Amniotic stem cell (primary cell): ENCODE data around the gene SCN9A.
A peak's percentile ranks its signal among the peaks of the same experiment; 100 is the strongest.
"Not testable (repeated sequence)": the region's sequence is repeated elsewhere in the genome, so short reads cannot be mapped to it uniquely, and the experiment has no call there.

ENCODE experiments used
- DNase-seq: peaks from one replicate; lab custom pipeline; 2025; lab: John Stamatoyannopoulos, UW

The SCN9A gene

DNA sequence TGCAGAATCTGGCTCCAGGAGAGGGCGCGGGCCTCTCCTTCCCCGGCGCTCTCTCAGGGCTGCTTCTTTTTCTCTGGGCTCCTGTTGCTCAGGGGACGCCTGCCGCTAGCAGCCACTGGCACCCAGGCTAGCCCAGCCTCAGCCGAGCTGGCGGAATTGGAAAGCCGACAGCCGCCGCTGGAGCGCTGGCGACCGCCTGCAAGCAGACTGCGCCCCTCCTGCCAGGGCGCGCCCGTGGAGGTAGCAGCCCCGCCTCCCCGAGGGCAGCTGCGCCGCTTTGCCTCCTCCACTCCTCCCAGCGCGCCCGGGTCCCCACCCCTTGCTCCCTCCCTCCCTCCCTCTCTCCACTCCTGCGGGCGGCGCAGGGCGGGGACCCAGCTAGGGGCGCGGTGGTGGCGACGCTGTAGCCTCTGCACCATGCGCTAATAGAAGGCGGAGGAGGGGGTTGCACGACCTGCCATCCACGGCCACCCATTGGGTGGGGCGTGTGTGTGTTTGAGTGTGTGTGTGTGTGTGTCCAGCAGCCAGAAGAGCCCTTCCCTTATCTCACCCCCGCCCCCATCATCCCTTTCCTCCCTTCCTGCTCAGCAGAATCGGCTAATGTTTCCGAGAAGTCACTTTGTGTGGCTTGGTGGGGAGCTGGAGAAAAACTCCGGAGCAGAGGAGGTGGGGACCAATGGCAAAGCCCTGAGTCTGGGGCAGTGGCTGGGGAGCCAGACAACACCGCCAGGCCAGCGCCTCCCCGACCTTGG lies at the start of gene SCN9A:
Gene SCN9A (minus strand): TSS at position 209 of the 752 bp plus-strand sequence. CDS start 64,188 bp downstream, outside the sequence.
- peak; percentile 64 for DNase-seq

- DNase-seq, result no peak
Observed at GRCh38 chr2:166424841-166425240, 49.1 kb upstream of the SCN9A start.

- DNase-seq, result no peak
Observed at GRCh38 chr2:166419616-166419934, 43.8 kb upstream of the SCN9A start.

DNA sequence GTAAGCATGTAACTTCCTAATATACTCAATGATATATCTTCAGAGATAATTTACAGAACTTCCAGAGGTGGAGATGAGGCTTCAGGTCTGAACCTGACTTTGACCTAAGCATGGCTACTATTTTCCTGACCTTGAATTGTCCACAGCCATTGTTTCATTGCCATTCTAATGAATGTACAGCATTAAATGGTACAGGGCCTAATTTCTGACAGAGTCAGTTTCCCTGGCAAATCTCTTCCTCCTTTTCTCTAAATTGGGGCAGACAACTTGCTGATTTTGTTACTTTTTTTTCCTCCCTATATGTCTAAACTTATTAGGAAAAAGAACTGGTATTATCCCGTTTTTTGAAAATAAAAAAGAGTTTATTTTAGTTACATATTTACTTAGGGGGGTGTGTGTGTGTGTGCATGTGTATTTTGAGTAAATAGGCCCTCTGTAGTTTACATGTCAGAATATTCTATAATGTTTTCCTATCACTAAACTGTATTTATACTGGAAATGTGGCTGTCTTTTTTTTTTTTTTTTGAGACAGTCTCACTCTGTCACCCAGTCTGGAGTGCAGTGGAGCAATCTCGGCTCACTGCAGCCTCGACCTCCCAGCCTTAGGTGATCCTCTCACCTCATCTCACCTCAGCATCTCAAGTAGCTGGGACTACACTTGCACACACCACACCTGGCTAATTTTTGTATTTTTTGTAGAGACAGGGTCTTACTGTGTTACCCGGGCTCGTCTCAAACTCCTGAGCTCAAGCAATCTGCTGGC lies 43.3 kb upstream of the SCN9A start:
- no peak for DNase-seq

- DNase-seq, result no peak
Observed at GRCh38 chr2:166417669-166418068, 41.9 kb upstream of the SCN9A start.

DNA sequence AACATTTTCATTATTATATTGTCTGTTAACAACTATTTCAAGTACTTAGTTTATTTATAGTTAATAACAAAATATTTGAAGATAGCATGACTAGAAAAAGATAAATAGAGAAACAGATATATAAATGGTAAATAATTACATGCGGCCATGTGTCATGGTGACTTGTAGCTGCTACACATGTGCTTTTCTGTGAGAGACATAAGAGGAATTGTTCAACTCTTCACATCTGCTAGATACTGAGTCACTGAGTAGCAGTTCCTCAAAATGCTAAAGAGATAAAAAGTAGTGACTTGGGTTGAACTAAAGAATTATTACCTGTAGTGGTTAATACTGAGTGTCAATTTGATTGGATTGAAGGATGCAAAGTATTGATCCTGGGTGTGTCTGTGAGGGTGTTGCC lies 37.5 kb upstream of the SCN9A start:
- no peak for DNase-seq

- peak; percentile 43 for DNase-seq
Observed at GRCh38 chr2:166411473-166412230, 35.9 kb upstream of the SCN9A start.

GRCh38 chr2:166410828-166411472 lies 35.2 kb upstream of the SCN9A start:
- DNase-seq, result peak; percentile 56

DNA sequence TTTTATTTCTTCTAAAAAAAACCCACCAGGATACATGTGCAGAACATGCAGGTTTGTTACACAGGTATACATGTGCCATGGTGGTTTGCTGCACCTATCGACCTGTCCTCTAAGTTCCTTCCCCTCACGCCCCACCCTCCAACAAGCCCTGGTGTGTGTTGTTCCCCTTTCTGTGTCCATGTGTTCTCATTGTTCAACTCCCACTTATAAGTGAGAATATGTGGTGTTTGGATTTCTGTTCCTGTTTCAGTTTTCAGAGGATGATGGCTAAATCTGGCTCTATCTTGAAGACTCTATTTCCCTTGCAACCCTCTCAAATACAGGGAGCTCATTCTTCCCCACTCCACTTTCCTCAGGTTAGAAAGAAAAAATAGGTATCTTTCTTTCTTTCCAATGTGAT lies 32.0 kb upstream of the SCN9A start:
- DNase-seq, result not testable (repeated sequence)

DNA sequence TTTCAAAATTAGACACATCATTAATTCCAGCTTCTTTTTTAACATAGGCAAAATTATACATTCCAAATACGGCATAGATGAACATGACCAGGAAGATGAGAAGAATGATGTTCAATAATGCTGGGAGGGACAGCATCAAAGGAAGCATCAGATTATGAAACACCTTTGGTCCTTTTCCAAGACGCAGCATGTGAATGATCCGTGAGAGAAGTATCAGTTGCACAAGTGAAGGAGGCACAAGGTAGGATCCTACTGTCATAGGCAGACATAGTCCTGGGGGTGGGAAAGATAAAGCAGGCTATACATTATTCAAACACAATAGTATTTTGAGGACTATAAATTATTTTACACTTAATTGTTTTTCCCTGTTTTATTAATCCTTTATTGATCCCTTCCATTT lies 30.6 kb upstream of the SCN9A start:
- no peak for DNase-seq

DNA sequence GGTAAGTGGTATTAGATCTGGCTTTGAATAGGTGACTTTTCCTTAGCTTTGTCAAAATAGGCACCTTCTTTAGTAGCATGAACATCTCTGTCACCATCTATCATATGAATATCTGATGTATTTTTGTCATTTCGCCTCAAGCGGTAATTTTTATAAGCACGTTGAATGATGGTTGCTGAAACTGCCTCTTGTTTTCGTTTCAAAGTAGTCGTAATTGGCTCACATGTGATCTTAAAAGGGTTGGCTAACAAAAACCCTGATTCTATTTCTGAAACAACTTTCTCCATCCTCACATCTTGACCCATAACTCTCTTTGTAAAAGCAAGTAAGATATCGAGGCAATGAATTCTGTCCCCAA lies 29.8 kb upstream of the SCN9A start:
- DNase-seq, result no peak

DNA sequence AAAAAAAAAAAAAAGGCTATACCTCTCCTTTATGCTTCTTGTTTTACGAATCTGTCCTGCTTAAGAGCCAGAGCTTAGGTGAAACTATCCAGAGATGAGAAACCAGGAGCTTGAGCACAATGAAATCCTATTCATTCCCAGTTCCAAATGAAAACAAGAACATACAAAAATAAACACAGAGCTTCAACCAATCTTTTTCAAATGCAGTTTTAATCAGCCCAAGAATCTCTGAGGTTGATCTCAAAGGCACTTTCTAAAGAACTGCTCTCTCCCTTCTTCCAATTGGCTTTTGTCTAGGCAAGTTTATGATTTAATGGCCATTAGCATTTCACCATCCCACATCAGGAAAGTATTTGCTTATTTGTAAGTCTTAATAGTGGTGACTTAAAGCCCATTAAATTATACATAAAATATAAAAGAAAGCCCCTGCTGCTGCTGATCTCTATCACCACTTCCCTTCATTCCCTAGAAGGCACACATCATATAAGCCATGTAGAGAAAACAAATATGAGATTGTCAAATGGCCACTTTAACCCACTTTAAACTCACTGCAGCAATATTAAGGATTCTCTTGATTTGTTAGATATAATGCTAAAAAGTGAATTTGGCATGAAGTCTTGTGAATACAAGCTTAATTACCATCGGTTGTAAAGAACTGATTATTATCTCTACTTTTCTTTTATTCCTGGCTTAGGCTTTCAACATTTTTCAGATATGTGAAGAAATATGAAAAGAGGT lies 29.3 kb upstream of the SCN9A start:
- no peak for DNase-seq

- DNase-seq, result no peak
Observed at GRCh38 chr2:166394245-166394644, 18.5 kb upstream of the SCN9A start.

GRCh38 chr2:166393008-166393407 lies 17.3 kb upstream of the SCN9A start:
- DNase-seq, result no peak

- DNase-seq, result no peak
Observed at GRCh38 chr2:166388481-166389070, 12.8 kb upstream of the SCN9A start.

DNA sequence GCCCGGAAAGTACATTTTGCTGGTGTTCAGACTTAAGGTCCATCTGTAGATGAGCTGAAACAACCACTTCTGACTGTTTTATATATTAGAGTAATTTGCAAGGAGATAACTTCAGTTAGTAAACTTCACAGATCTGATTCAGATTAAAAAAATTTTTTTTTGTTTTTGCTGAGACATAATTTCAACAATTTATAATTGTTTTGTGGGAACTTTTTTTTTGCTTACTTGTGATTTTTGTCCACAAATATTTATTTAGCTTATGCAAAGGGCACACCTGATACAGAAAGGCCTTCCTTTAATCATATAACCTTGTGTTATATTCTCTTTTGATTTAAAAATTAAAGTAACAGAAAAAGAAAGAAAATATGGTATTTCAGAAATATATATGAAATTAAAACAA lies 9.6 kb upstream of the SCN9A start:
- DNase-seq, result no peak

- no peak for DNase-seq
Observed at GRCh38 chr2:166384774-166385173, 9.0 kb upstream of the SCN9A start.

- DNase-seq, result no peak
Observed at GRCh38 chr2:166382448-166382847, 6.7 kb upstream of the SCN9A start.

- no peak for DNase-seq
Observed at GRCh38 chr2:166380615-166381014, 4.9 kb upstream of the SCN9A start.

DNA sequence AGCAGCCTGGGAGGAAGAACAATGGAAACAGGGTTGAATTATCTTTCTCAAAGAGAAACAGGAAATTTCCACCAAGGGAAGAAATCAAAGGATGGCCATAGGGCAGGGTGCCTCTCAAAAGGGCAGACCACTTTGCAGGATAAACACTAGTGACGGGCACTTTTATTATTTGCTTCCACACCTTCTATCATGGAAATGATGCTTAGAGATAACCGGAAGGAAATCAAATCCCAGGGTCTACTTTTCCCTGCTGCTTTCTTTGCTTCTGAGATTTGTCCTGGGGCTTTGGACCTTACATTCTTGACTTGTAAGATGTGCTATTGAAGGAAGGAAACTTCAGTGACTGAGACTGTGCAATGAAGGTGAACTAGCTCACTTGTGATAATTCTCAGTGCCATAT lies 1.1 kb upstream of the SCN9A start:
- DNase-seq, result no peak

GRCh38 chr2:166376488-166376828 lies 714 bp upstream of the SCN9A start:
- no peak for DNase-seq
